ENCODE data around the gene RPIA. TPM values are rescaled to one million over a fixed set of nuclear protein-coding genes. Genes with fewer than 3 reads are reported as not detected.

RPIA gene
- total RNA-seq, 2 experiments from 2014 or later: 31.6 to 68.1 TPM

DNA sequence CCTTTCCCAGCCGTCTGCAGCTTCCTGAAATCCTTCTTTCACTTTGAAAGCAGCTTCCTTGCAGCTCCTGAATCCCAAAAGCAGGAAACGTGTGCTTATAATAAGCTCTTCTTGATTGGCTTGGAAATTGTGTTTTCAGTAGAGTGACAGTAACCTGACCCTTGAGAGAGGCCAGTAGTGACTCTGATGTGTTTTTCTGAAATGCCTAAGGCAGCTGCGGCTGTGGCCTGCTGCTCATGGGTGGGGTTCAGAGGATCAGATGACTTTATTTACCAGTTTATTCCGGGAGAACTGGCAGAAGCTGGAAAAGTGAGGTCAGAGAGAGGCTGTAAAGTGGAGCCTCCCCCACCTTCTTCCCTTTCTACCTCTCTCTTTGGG, 31.9 kb upstream of the RPIA start:
- TF ChIP-seq, protein P1, sequence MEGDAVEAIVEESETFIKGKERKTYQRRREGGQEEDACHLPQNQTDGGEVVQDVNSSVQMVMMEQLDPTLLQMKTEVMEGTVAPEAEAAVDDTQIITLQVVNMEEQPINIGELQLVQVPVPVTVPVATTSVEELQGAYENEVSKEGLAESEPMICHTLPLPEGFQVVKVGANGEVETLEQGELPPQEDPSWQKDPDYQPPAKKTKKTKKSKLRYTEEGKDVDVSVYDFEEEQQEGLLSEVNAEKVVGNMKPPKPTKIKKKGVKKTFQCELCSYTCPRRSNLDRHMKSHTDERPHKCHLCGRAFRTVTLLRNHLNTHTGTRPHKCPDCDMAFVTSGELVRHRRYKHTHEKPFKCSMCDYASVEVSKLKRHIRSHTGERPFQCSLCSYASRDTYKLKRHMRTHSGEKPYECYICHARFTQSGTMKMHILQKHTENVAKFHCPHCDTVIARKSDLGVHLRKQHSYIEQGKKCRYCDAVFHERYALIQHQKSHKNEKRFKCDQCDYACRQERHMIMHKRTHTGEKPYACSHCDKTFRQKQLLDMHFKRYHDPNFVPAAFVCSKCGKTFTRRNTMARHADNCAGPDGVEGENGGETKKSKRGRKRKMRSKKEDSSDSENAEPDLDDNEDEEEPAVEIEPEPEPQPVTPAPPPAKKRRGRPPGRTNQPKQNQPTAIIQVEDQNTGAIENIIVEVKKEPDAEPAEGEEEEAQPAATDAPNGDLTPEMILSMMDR (conservative IDR thresholded peaks at IDR 0.05; ENCODE audit: low read length): no peak
- no peak for TF ChIP-seq EZH2phosphoT487 (IDR thresholded peaks at IDR 0.05; ENCODE audit: borderline replicate concordance, low read depth, low read length)
- ChIA-PET CTCF (ENCODE audit: unreplicated experiment) (no interaction called here), POLR2A (interaction anchor here (1.1 kb wide), 1 partner anchor 12 kb away, joined by 3 read pairs; no protein-coding TSS in a partner anchor)
- DNase-seq (ENCODE audit: low spot score): no peak
- Histone ChIP-seq H3K36me3 (ENCODE audit: insufficient read depth, low read length) (no peaks in the 10 kb centered on the region), H3K4me3 (ENCODE audit: low read depth, low read length, poor library complexity, severe bottlenecking) (no peak overlapping the region), H3K9me3 (ENCODE audit: low read length) (no peaks in the 10 kb centered on the region), H4K20me1 (ENCODE audit: insufficient read depth, low read length) (no peaks in the 10 kb centered on the region), H3K79me2 (ENCODE audit: insufficient read depth, low read depth, low read length) (no peaks in the 10 kb centered on the region), H3K27ac (ENCODE audit: low read depth, low read length, poor library complexity, severe bottlenecking) (no peak overlapping the region), H2AFZ (ENCODE audit: low read length) (no peak overlapping the region), H3K4me1 (ENCODE audit: insufficient read depth, low read length, poor library complexity, severe bottlenecking) (no peaks in the 10 kb centered on the region), H3K9me2 (ENCODE audit: insufficient read depth, low read length) (no peaks in the 10 kb centered on the region), H3K4me2 (ENCODE audit: low read length) (no peak overlapping the region)
- intact Hi-C loops (cut with micrococcal nuclease; ENCODE audit: unreplicated experiment): no loop called here
- no TSS peak for BruUV-seq (replicated peaks)

DNA sequence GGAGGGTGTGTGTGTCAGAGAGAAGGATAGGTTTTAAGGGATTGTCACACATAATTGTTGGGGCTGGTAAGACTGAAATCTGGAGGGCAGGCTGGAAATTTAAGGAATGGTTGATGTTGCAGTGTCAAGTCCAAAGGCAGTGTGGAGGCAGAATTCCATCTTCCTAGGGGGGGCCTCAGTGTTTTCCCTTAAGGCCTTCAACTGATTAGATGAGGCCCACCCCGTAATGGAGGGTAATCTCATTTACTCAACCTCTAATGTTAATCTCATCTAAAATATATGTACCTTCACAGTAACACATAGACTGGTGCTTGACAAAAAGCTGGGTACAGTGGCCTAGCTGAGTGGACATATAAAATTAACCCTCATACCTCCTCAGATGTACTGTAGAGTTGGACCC, 30.9 kb upstream of the RPIA start:
- Histone ChIP-seq H3K4me1 (ENCODE audit: insufficient read depth, low read length, poor library complexity, severe bottlenecking) (no peaks in the 10 kb centered on the region), H3K79me2 (ENCODE audit: insufficient read depth, low read depth, low read length) (no peaks in the 10 kb centered on the region), H3K4me2 (ENCODE audit: low read length) (no peak overlapping the region), H2AFZ (ENCODE audit: low read length) (no peak overlapping the region), H3K4me3 (ENCODE audit: low read depth, low read length, poor library complexity, severe bottlenecking) (no peak overlapping the region), H3K36me3 (ENCODE audit: insufficient read depth, low read length) (no peaks in the 10 kb centered on the region), H3K9me3 (ENCODE audit: low read length) (no peaks in the 10 kb centered on the region), H3K27ac (ENCODE audit: low read depth, low read length, poor library complexity, severe bottlenecking) (no peak overlapping the region), H4K20me1 (ENCODE audit: insufficient read depth, low read length) (no peaks in the 10 kb centered on the region), H3K9me2 (ENCODE audit: insufficient read depth, low read length) (no peaks in the 10 kb centered on the region)
- BruUV-seq (replicated peaks): no TSS peak
- CTCF ChIA-PET (ENCODE audit: unreplicated experiment): no interaction called here
- POLR2A ChIA-PET: interaction anchor here (0.7 kb wide), 1 partner anchor 25 kb away, joined by 3 read pairs; no protein-coding TSS in a partner anchor
- DNase-seq (ENCODE audit: low spot score): no peak
- TF ChIP-seq, protein P1 (conservative IDR thresholded peaks at IDR 0.05; ENCODE audit: low read length): no peak
- no peak for TF ChIP-seq EZH2phosphoT487 (IDR thresholded peaks at IDR 0.05; ENCODE audit: borderline replicate concordance, low read depth, low read length)
- intact Hi-C loops (cut with micrococcal nuclease; ENCODE audit: unreplicated experiment): loop anchor here (10.0 kb wide), 1 partner anchor 176 kb away; no protein-coding TSS in a partner anchor

DNA sequence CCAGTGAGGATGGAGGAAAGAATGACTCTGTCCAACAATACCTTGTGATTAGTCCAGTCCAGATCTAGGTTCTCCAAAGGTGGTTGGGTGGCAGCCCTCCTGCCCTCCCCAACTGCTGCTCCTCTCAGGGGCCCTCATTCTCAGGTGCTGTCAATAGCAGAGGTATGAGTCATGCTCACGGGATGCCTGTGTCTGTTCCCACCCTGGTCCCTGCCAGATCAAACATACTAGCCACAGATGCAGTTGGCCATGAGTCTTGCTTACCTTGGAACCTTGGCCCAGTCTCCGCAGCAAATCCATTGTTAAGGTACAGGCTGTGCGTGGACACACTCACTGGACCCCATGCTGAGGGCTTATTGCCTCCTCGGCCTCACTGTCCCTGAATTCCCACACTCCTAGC, 24.9 kb upstream of the RPIA start:
- POLR2A ChIA-PET: no interaction called here
- H3K4me2 ChIP-seq (ENCODE audit: low read length): no peak overlapping the region
- no peak overlapping the region for H2AFZ ChIP-seq (ENCODE audit: low read length)
- no peaks in the 10 kb centered on the region for H3K9me2 ChIP-seq (ENCODE audit: insufficient read depth, low read length)
- BruUV-seq (replicated peaks): no TSS peak
- no peak for DNase-seq (ENCODE audit: low spot score)
- intact Hi-C loops (cut with micrococcal nuclease; ENCODE audit: unreplicated experiment): loop anchor here (10.0 kb wide), 1 partner anchor 182 kb away; no protein-coding TSS in a partner anchor
- no peaks in the 10 kb centered on the region for H3K4me1 ChIP-seq (ENCODE audit: insufficient read depth, low read length, poor library complexity, severe bottlenecking)
- H3K36me3 ChIP-seq (ENCODE audit: insufficient read depth, low read length): no peaks in the 10 kb centered on the region
- no peak overlapping the region for H3K27ac ChIP-seq (ENCODE audit: low read depth, low read length, poor library complexity, severe bottlenecking)
- no peaks in the 10 kb centered on the region for H3K9me3 ChIP-seq (ENCODE audit: low read length)
- no peaks in the 10 kb centered on the region for H3K79me2 ChIP-seq (ENCODE audit: insufficient read depth, low read depth, low read length)
- H3K4me3 ChIP-seq (ENCODE audit: low read depth, low read length, poor library complexity, severe bottlenecking): no peak overlapping the region
- TF ChIP-seq EZH2phosphoT487 (IDR thresholded peaks at IDR 0.05; ENCODE audit: borderline replicate concordance, low read depth, low read length): no peak
- TF ChIP-seq, protein P1 (conservative IDR thresholded peaks at IDR 0.05; ENCODE audit: low read length): no peak
- CTCF ChIA-PET (ENCODE audit: unreplicated experiment): no interaction called here
- no peaks in the 10 kb centered on the region for H4K20me1 ChIP-seq (ENCODE audit: insufficient read depth, low read length)
